ENCODE measurements around the gene TAGLN2. TPM values are rescaled to one million over a fixed set of nuclear protein-coding genes. Genes with fewer than 3 reads are reported as not detected.

Gene TAGLN2
- total RNA-seq, 4 donors from 2014 or later = 308 to 468 (median 357) TPM

DNA sequence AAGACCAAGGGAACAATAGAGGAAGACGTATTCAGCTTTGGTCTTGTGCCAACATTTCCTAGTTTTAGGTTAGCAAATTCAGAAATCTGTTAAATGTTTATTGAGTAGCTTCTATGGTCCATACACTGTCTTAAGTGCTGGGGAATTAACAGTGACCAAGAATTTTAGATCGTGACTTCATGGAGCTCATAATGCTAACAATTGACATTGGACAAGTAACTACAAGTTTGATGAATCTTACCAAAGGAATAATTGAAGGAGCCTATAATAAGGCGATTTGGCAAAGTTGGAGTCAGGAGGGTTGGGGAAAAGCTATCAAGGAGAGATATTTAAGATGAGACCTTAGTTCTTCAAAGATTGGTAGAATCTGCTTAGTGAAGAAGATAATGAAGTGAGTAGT is 30.1 kb upstream of the TAGLN2 start:
- TF ChIP-seq, protein P1, sequence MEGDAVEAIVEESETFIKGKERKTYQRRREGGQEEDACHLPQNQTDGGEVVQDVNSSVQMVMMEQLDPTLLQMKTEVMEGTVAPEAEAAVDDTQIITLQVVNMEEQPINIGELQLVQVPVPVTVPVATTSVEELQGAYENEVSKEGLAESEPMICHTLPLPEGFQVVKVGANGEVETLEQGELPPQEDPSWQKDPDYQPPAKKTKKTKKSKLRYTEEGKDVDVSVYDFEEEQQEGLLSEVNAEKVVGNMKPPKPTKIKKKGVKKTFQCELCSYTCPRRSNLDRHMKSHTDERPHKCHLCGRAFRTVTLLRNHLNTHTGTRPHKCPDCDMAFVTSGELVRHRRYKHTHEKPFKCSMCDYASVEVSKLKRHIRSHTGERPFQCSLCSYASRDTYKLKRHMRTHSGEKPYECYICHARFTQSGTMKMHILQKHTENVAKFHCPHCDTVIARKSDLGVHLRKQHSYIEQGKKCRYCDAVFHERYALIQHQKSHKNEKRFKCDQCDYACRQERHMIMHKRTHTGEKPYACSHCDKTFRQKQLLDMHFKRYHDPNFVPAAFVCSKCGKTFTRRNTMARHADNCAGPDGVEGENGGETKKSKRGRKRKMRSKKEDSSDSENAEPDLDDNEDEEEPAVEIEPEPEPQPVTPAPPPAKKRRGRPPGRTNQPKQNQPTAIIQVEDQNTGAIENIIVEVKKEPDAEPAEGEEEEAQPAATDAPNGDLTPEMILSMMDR (IDR thresholded peaks at IDR 0.05) = no peak
- TF ChIP-seq POLR2A (IDR thresholded peaks at IDR 0.05) = no peak
- H3K4me1 ChIP-seq = peaks cover 4 to 57% (median 5%) of the 10 kb centered on the region in 3 donors
- no peak for DNase-seq
- H3K27ac ChIP-seq = no peak overlapping the region
- no peaks in the 10 kb centered on the region for H3K36me3 ChIP-seq
- intact Hi-C loops (cut with DNase I) = no loop called here
- H3K27me3 ChIP-seq = peaks cover 0 to 17% (median 0%) of the 10 kb centered on the region in 4 donors
- no peaks in the 10 kb centered on the region for H3K9me3 ChIP-seq
- H3K4me3 ChIP-seq = no peak overlapping the region
- WGBS, 2 donors = 33 to 49% methylated on average over 3 of the region's 3 CpGs

DNA sequence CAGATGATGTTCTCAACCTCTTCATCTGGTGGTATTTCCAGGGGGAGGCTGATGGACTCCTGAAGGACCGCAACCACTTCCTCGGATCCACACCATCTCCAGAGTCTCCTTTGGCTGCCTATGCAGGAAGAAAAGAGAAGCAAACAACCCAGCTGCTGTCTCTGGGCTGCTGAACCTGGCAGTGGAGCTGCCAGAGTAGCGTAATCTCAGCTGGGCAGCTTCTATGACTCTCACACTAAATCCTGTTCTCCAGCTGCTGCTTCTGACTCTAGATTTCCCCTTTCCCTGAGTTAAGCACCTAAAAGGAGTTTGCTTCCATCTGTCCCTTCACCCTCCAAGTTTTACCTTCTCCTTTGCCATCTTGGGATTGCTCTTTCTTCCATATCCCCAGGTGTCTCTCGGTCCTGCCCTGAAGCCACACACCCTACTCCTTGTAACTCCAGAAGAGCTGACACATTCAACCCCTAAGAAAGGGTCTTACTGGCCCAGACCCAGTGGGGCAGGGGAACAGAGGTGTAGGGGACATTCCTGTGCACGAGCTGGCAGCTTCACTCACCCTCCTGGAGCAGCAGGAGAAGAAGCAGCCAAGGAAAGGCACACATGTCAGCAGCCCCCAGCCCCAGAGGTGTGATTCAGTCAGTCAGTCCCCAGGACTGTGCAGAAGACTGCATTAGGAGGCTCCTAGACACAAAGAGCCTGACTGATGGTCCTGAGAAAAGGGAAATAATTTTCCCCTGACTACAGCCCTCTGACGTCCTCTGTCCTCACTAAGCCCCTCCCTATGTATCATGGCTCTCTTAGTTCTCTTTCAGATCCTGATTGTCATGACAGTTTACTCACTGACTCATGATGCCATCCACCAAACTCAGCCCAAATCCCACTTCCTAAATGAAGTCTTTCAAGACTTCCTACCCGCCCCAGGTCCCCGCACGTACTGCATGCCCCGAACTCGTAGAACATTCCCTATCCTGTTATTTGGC is 28.5 kb upstream of the TAGLN2 start, which contains the start of gene SLAMF9:
TSS of gene SLAMF9 (minus strand) at position 702 of the 980 bp plus-strand sequence. CDS start at position 602, 100 bp downstream.
- Histone ChIP-seq H3K36me3 (no peaks in the 10 kb centered on the region), H3K27me3 (peaks cover 0 to 17% (median 0%) of the 10 kb centered on the region in 4 donors), H3K27ac (no peak within 1 kb of the TSS), H3K4me1 (peaks cover 4 to 56% (median 10%) of the 10 kb centered on the region in 3 donors), H3K4me3 (no peak within 1 kb of the TSS), H3K9me3 (no peaks in the 10 kb centered on the region)
- DNase-seq = no peak
- 52 to 58% methylated on average over 9 to 10 of the region's 11 CpGs for whole genome bisulfite sequencing, 2 donors
- intact Hi-C loops (cut with DNase I) = no loop called here
- no peak for TF ChIP-seq POLR2A (IDR thresholded peaks at IDR 0.05)

DNA sequence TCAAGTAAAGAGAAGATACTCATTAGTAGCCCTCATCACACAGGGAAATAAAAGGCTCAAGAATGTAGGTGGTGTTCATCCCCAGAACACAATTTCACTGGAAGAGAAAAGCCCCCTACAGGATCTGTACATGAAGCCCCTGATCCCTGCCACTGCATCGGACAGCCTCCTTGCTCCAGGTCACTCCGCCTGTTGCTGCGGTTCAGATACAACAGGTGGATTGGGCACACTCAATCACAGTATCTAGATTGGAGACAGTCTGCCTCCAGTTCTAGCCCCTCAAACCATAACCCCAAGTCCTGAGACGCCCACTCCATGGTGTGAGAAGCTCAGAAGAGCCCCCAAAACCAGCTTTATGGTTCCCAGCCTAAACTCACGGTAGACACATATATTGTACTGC is 27.6 kb upstream of the TAGLN2 start:
- no peak for DNase-seq
- intact Hi-C loops (cut with DNase I) = no loop called here
- TF ChIP-seq, protein P1 (IDR thresholded peaks at IDR 0.05) = no peak
- no peak for TF ChIP-seq POLR2A (IDR thresholded peaks at IDR 0.05)
- H3K27ac ChIP-seq = no peak overlapping the region
- H3K36me3 ChIP-seq = no peaks in the 10 kb centered on the region
- WGBS, 2 donors = 93 to 96% methylated on average over 3 to 4 of the region's 5 CpGs
- no peak overlapping the region for H3K4me3 ChIP-seq
- H3K4me1 ChIP-seq = peaks cover 2 to 54% (median 10%) of the 10 kb centered on the region in 3 donors
- peaks cover 0 to 17% (median 0%) of the 10 kb centered on the region in 4 donors for H3K27me3 ChIP-seq
- H3K9me3 ChIP-seq = no peaks in the 10 kb centered on the region

DNA sequence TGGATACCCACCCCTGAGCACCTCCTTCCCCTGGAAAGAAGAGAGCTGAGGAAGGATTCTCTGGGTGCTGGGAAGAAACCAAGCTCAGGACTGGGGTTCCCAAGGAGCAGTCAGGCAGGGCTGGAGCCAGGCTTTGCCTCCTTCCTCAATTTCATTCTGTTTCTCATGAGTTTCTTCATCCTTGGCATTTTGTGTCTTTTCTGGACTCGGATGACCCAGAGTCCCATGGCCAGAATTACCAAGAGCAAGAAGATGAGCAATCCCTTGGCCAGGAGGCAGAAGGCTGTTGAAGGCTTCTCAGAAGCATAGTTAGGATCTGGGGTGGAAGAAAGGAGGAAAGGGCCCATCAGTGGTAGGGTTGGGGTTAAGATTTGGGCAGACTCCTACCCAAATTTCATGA is 26.2 kb upstream of the TAGLN2 start:
- Histone ChIP-seq H3K27ac (no peak overlapping the region), H3K36me3 (no peaks in the 10 kb centered on the region), H3K27me3 (peaks cover 0 to 17% (median 0%) of the 10 kb centered on the region in 4 donors), H3K9me3 (no peaks in the 10 kb centered on the region), H3K4me3 (no peak overlapping the region), H3K4me1 (peaks cover 0 to 56% (median 11%) of the 10 kb centered on the region in 3 donors)
- 75% methylated on average over 1 of the region's 1 CpG; no CpG with 5 or more reads in 1 of the 2 donors for WGBS, 2 donors
- DNase-seq = no peak
- intact Hi-C loops (cut with DNase I) = no loop called here
- TF ChIP-seq, protein P1 (IDR thresholded peaks at IDR 0.05) = no peak
- TF ChIP-seq POLR2A (IDR thresholded peaks at IDR 0.05) = no peak

DNA sequence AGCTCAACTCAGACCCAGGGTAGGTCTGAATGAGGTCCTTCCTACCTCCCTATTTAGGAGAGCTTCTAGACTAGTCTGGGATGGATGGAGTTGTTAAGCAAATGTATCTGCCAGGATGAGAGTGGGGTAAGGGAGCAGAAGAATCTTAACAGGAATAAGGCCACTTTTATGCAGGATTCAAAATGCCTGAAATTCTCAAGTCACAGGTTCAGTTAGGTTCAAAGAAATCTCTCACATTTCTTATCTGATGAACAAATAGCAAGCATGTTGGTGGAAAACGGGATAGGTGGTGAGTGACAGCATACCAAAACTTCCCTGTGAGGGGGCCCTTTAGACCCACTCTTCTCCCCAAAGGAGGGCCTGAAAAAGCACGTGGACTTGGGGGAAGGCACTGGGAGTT is 25.7 kb upstream of the TAGLN2 start:
- TF ChIP-seq POLR2A (IDR thresholded peaks at IDR 0.05) = no peak
- TF ChIP-seq, protein P1 (IDR thresholded peaks at IDR 0.05) = no peak
- WGBS, 2 donors = 66 to 75% methylated on average over 2 of the region's 2 CpGs
- no peak overlapping the region for H3K27ac ChIP-seq

More for the DNA sequence above, 25.7 kb upstream of the TAGLN2 start:
- intact Hi-C loops (cut with DNase I) = no loop called here
- Histone ChIP-seq H3K27me3 (peaks cover 0 to 17% (median 0%) of the 10 kb centered on the region in 4 donors), H3K4me3 (no peak overlapping the region), H3K9me3 (no peaks in the 10 kb centered on the region), H3K4me1 (peaks cover 0 to 60% (median 13%) of the 10 kb centered on the region in 3 donors), H3K36me3 (no peaks in the 10 kb centered on the region)
- no peak for DNase-seq
